T47D (cell line): ENCODE data around the gene SHE.

Experiments
- DNase-seq, 2 experiments: peaks; one replicate each; pipeline versions ENCODE4 v3.0.0 to v3.0.0-alpha.2; 2011 to 2012; ENCODE audit warnings: low read depth in 1 of 2, low spot score in 1 of 2
- JUND ChIP-seq: IDR thresholded peaks from 2 replicates; pipeline ENCODE4 v1.6.1; 2012; ENCODE audit warnings: low read depth
- in situ Hi-C: cut with HindIII; loops from 2 replicates; pipeline ENCODE4 v1.10.0; 2016; ENCODE audit warnings: low sequenced_read_pairs, low pct_unique_long_range_greater_than_20kb

Gene SHE

DNA sequence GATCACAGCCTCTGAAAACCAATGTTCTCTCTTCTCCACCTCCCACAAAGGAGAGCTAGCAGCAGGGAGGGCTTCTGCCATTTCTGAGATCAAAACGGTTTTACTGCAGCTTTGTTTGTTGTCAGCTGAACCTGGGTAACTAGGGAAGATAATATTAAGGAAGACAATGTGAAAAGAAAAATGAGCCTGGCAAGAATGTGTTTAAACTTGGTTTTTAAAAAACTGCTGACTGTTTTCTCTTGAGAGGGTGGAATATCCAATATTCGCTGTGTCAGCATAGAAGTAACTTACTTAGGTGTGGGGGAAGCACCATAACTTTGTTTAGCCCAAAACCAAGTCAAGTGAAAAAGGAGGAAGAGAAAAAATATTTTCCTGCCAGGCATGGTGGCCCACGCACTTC lies 36.0 kb downstream of the SHE start:
- TF ChIP-seq JUND, result no peak
- in situ Hi-C loops, result no loop called here
- no peak for DNase-seq

DNA sequence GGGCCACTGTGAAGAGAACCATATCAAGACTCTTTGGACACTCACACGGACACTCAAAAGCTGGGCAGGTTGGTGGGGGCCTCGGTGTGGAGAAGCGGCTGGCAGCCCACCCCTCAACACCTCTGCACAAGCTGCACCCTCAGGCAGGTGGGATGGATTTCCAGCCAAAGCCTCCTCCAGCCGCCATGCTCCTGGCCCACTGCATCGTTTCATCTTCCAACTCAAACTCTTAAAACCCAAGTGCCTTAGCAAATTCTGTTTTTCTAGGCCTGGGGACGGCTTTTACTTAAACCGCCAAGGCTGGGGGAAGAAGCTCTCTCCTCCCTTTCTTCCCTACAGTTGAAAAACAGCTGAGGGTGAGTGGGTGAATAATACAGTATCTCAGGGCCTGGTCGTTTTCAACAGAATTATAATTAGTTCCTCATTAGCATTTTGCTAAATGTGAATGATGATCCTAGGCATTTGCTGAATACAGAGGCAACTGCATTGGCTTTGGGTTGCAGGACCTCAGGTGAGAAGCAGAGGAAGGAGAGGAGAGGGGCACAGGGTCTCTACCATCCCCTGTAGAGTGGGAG lies 36.5 kb downstream of the SHE start:
- no peak for TF ChIP-seq JUND

DNA sequence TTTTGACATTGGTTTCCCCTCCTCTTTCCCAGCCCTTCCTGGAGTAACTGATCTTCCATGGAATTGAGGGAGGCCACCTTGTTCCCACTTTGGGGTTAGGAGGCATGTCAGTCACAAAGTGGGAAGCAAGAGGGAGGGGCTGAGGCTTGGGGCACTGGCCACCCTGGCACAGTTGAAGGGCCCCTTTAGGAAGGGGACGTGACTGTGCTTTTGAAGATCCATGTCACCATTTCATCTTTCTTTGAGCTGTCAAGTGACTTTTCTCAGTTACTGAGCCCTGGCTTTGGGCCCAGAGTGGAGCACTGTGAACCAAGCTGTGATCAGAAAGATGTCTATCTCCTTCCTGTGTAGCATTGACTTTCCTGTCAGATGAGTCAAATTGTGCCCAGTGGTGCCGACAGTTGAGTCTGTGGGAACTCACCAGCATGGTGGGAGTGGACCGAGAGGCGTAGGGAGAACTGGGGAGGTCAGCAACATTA lies 38.7 kb downstream of the SHE start:
- in situ Hi-C loops, result no loop called here
- no peak for TF ChIP-seq JUND
- DNase-seq, result peak in 1 of 2 experiments; percentile 26

More for the DNA sequence above, 36.5 kb downstream of the SHE start:
- in situ Hi-C loops, result no loop called here
- no peak for DNase-seq

DNA sequence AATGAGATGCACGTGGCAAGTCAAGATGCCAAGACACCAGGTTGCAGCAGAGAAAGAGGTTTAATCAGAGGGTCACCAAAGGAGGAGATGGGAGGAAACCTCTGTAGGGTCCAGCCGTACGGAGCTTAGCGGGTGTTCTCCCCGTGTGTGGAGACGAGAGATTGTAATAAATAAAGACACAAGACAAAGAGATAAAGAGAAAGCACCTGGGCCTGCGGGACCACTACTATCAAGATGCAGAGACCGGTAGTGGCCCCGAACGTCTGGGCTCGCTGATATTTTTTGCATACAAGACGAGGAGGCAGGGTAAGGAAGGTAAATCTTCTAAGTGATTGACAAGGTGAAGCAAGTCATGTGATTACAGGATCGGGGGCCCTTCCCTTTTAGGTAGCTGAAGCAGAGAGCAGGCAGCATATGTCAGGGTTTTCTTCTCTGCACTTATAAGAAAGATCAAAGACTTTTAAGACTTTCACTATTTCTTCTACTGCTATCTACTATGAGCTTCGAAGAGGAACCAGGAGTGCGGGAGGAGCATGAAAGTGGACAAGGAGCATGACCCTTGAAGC lies 41.4 kb downstream of the SHE start:
- in situ Hi-C loops, result no loop called here
- TF ChIP-seq JUND, result no peak
- DNase-seq, result no peak

DNA sequence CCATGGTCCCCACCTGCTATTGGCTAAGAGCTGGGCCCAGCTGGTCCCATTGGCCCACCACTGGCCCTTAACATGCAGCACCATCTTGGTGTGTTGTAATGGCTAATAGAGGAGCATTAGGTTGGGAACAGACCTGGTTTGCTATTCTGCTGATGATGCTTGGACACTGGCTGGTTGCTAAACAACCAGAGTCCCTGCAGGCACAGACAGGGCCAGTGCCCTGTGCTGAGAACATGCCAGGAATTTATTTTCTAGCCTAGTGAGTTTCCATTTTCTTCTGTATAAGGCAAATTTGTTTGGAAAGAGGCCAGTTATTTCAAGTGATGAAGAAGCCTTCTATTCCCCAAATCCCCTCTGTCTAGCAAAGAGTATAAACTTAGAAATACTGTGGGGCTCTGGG lies 43.1 kb downstream of the SHE start:
- DNase-seq, result no peak
- no peak for TF ChIP-seq JUND
- in situ Hi-C loops, result no loop called here

DNA sequence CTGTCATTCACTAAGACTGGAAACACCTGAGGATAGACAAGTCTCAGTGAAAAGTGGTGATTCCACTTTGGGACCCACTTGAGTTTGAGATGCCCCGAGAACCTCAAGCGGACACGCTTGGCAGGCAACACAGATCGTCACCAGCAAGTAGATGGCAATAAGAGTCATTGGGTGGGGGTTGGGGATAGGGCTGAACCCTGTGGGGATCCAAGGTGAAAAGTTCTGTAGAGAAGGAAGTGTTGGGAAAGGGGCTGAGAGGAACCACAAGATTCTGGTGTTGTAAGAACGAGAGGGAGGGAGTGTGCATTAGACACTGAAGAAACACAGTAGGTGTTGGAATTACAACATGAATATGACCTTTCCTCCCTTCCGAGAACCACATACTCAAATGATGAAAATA lies 45.6 kb downstream of the SHE start:
- TF ChIP-seq JUND, result no peak
- DNase-seq, result no peak
- in situ Hi-C loops, result no loop called here

DNA sequence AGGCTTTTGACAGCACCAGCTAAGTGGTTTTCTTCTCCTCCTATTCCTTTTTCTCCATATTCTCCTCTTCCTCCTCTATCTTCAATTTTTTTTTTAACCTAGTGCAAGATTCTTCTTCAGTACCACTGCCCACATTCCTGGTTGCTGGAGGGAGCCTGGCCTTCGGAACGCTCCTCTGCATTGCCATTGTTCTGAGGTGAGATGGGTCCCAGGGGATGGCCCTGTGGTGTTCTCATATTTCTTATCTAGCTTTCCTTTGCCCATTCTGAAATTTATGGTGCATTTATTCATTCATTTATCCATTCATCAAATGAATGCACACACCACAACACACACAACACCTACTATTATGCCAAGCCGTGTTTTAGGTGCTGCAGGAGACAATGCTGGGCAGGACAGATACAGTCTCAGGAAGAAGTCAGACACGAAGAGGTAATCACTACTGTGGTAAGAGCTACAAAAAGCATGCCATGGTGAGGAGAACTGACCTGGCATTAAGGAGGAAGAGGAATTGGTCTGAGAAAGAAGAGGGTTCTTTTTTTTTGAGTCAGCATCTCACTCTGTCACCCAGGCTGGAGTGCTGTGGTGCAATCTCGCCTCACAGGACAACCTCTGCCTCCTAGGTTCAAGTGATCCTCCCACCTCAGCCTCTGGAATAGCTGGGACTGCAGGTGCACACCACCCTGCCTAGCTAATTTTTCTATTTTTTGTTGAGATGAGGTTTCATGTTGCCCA lies 47.7 kb downstream of the SHE start:
- DNase-seq, result no peak
- in situ Hi-C loops, result no loop called here
- no peak for TF ChIP-seq JUND

DNA sequence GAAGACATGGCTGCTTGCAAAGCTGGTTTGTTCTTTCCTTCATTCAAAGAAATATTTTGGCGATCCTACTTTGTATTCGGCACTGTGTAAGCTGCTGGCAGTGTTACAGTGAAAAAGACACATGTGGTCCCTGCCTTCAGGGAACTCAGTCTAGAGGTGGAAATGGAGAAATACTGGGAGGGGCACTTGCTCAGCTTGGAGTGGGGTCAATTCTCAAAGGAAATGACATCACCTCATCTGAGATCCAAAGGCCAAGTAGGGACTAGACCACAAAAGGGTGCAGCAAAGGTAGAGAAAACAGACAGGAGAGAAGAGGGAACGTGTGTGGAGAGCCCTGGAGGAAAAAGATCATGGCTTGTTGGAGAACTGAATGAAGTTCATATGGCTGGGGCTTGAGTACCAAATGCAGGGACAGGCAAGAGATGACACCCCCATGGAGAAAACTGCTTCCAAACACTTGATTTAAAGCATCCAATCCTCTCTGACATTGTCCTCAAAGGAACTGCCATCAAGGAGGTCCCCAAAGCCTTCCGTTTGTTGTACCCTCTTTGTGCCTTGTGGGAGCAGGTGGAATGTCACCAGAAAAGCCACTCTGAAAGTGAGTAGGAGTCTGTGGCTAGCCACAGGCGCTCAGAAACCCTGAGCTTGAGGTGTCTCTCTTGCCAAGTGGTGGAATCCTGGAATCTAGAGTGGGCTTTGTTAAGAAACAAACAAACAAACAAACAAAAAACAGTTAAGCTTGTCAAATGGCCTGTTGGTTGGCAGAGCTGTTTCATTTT lies 48.4 kb downstream of the SHE start:
- DNase-seq, result no peak
- no peak for TF ChIP-seq JUND
- in situ Hi-C loops, result no loop called here

DNA sequence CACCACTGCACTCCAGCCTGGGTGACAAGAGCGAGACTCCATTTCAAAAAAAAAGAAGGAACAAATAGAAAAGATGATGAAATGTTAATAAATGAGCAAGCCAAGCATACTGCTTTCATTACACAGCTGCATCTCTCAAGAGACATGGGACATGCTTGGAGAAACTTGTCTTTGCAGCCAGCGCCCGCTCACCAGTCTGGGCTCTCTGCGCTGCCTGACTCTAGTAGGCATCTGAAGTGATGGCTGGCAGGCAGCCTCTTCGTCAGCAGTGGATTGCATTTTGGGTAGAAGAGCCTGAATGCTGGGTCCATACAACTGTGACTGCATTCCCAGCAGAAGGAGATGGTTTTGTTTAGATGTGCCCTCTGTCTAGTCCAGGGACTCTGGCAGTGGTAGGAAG lies 49.1 kb downstream of the SHE start:
- in situ Hi-C loops, result no loop called here
- no peak for TF ChIP-seq JUND

DNA sequence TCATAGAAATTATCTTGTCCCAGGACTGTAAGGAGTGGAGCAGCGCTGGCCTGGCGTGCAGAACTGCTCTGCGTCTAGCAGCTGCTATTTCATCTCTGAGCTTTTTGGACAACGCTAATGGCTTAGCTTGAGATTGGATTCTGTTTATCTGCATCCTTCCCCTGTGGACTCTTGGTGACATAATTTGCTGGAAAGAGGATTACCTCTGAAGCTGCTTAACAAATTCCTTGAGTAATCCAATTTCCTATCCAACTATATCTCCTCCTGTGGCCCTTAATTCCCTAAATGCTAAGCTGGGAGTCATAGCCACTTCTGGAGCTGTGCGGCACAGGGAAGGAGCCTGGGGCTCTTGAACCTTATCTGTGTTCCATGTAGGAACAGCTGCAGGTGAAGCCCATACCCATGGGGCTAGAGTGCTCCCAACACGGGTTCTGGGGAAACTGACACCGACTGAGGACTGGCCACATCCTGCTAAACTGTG lies 53.8 kb downstream of the SHE start:
- no peak for TF ChIP-seq JUND
- no peak for DNase-seq
- in situ Hi-C loops, result no loop called here

More for the DNA sequence above, 49.1 kb downstream of the SHE start:
- DNase-seq, result no peak

DNA sequence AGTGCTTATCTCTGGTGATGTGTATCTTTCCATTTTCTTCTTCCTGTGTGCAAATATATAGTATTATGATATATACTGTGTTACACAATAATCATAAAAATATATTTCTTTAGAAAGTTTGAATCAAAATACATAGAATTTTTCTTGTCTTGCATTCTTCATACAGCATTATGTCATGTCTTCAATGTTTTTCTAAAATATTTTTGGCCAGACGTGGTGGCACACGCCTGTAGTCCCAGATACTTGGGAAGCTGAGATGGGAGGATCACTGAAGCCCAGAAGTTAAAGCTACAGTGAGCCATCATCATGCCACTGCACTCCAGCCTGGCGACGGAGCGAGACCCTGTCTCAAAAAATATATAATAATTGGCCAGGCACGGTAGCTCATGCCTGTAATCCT lies 55.4 kb downstream of the SHE start:
- DNase-seq, result no peak
- in situ Hi-C loops, result no loop called here
- TF ChIP-seq JUND, result no peak

DNA sequence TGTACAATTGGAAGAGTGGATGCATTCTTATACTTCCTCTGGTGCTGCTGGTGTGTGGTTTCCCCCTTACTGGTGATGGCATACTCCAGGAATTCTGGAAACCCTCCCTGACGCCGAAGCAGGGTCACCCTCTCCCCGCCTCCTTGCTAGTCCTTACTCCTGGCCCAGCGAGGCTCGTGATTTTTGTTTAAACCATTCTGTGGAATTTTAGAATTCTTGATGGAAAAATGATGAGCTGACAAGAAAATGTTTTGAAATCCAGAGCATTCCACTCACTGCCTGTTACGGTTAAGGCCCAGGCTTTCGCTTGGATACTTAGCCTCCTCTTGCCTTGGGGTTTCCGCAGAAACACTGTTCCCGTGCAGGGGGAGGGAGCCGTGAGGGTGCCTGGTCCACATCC lies 55.9 kb downstream of the SHE start:
- no peak for DNase-seq
- TF ChIP-seq JUND, result no peak
- in situ Hi-C loops, result no loop called here
